Panc1 (cell line): Measurements from ENCODE around the gene CEACAM18. TPM values are rescaled to one million over a fixed set of nuclear protein-coding genes. Genes with fewer than 3 reads are reported as not detected.
"Not testable (repeated sequence)": the region's sequence is repeated elsewhere in the genome, so short reads cannot be mapped to it uniquely, and the experiment has no call there.

Source experiments
- ATAC-seq: fragments of 200-7000 bp; cut with Tn5 transposase; 2 replicates; pipeline ENCODE4 v1.9.1; 2020; ENCODE audit warnings: mild to moderate bottlenecking, moderate library complexity
- BruUV-seq: library from RNA; stranded (reverse); fragments of 400-500 nt; replicated peaks from 2 replicates; lab custom pipeline; 2021; lab: Mats Ljungman, UMichigan
- CTCF ChIA-PET: fragments of 300-600 bp; sonication (Branson Sonifier 250); formaldehyde crosslinking; loops from one replicate; lab custom pipeline; 2022; ENCODE audit warnings: antibody characterized with exemption; lab: Charles Lee
- POLR2A ChIA-PET: fragments of 300-600 bp; sonication (Branson Sonifier 250); formaldehyde crosslinking; loops from one replicate; lab custom pipeline; 2022; ENCODE audit warnings: antibody characterized with exemption; lab: Charles Lee
- DNase-seq: peaks from one replicate; pipeline ENCODE4 v3.0.0-alpha.2; 2010; ENCODE audit warnings: low read depth, low spot score
- H3K27ac ChIP-seq: 2 replicates; pipeline ENCODE4 v1.5.1; 2011; ENCODE audit warnings: mild to moderate bottlenecking, low read length, inconsistent platforms
- H3K27me3 ChIP-seq: fragments of 200-500 bp; sonication (Bioruptor generic); 2 replicates; pipeline ENCODE4 v1.6.0; 2014; ENCODE audit warnings: low read length, inconsistent platforms; ENCODE audit not compliant: control insufficient read depth, insufficient read depth
- H3K36me3 ChIP-seq: fragments of 200-500 bp; sonication (Bioruptor generic); 2 replicates; pipeline ENCODE4 v1.5.1; 2014; ENCODE audit warnings: inconsistent platforms, mild to moderate bottlenecking, low read length, moderate library complexity; ENCODE audit not compliant: control insufficient read depth, insufficient read depth
- H3K4me1 ChIP-seq: 2 replicates; pipeline ENCODE4 v1.5.1; 2011; ENCODE audit warnings: inconsistent platforms, mild to moderate bottlenecking, low read length, moderate library complexity; ENCODE audit not compliant: control insufficient read depth, insufficient read depth
- H3K4me3 ChIP-seq, 2 experiments: 2 replicates each; pipeline ENCODE4 v1.5.1; 2011 to 2012; ENCODE audit warnings: low read depth in 2 of 2, low read length in 2 of 2, mild to moderate bottlenecking in 2 of 2, inconsistent platforms in 1 of 2, moderate library complexity in 1 of 2
- H3K9me3 ChIP-seq: fragments of 200-500 bp; sonication (Bioruptor generic); 2 replicates; pipeline ENCODE4 v1.5.1; 2014; ENCODE audit warnings: low read depth, mild to moderate bottlenecking, inconsistent platforms, low read length, moderate library complexity; ENCODE audit not compliant: control insufficient read depth, insufficient read depth
- POLR2AphosphoS5 ChIP-seq: IDR thresholded peaks from 2 replicates; pipeline ENCODE4 v1.6.1; 2012; ENCODE audit warnings: mild to moderate bottlenecking, low read depth, low read length, moderate library complexity
- SIN3A ChIP-seq: IDR thresholded peaks from 2 replicates; pipeline ENCODE4 v1.6.1; 2012; ENCODE audit warnings: low read depth, mild to moderate bottlenecking, low read length, moderate library complexity, borderline replicate concordance; ENCODE audit not compliant: insufficient read depth
- TCF7L2 ChIP-seq: IDR thresholded peaks from 2 replicates; pipeline ENCODE4 v1.6.1; 2011; ENCODE audit warnings: mild to moderate bottlenecking, low read depth, low read length, inconsistent platforms
- in situ Hi-C: cut with HindIII; loops from 2 replicates; pipeline ENCODE4 v1.10.0; 2016; ENCODE audit warnings: low sequenced_read_pairs, low pct_unique_long_range_greater_than_20kb
- intact Hi-C: fragments of 100-400 bp; cut with micrococcal nuclease; formaldehyde crosslinking; loops from one replicate; pipeline ENCODE4 v1.10.0; 2022; ENCODE audit not compliant: unreplicated experiment
- total RNA-seq: library from RNA; stranded (reverse); gene quantifications from one replicate; pipeline ENCODE4 v1.2.1, GENCODE V29; 2021; ENCODE audit not compliant: unreplicated experiment
- TF ChIP-seq, protein P1 (sequence below), 2 experiments: IDR thresholded peaks; 2 replicates each; pipeline ENCODE4 v1.6.1; 2011 to 2012; ENCODE audit warnings: low read depth in 2 of 2, control low read depth in 1 of 2, low read length in 1 of 2, mild to moderate bottlenecking in 1 of 2, moderate library complexity in 1 of 2; ENCODE audit not compliant: insufficient read depth in 1 of 2
- TF ChIP-seq, protein P2 (sequence below): fragments of 450-650 bp; IDR thresholded peaks from 2 replicates; pipeline ENCODE4 v1.5.1; 2017; ENCODE audit warnings: mild to moderate bottlenecking

The CEACAM18 gene
- total RNA-seq, 1 experiment from 2014 or later = not detected

DNA sequence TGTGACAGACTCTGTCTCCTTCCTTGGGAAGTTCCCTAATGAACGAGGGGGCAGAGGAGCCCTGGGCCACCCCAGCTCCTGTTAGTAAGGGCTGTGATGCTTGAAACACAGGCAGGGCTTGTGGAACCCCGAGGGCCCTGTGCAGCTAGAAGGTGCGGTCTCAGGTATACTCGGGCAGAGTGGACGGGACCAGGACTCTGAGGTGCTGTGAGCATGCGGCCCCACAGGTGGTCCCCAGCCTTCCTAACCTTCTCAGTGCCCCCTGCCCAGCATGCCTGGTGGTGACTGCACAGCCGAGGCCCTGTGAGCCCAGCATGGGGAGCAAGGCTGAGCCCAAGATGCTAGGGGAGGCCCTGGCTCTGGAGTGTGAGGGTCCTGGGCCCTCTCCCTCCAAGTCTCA is 16.1 kb upstream of the CEACAM18 start:
- intact Hi-C loops = no loop called here
- CTCF ChIA-PET = no interaction called here
- POLR2A ChIA-PET = no interaction called here

DNA sequence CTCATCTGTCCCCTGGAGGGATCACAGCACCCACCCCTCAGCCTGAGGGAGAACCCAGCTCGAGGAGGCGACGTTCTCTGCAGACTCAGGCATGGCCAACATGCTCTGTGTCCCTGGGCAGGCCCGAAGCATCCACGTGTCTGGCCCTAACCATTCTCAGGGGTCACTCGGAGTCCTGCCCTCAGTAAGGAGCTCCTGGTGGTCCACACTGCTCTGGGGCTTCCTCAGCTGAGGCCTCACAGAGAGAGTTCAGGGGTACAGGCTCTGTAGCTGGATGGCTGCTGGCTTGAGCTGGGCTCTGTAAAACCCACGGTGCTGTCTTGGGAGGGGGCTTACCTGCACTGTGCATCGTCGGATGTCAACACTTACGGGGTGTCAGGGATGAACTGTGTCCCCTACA is 15.7 kb upstream of the CEACAM18 start:
- in situ Hi-C loops (no loop called here), intact Hi-C loops (no loop called here)
- Histone ChIP-seq H3K27ac (no peak overlapping the region), H3K36me3 (no peaks in the 10 kb centered on the region), H3K4me1 (no peaks in the 10 kb centered on the region), H3K4me3 (no peak overlapping the region), H3K27me3 (peaks cover 5% of the 10 kb centered on the region; the same call in 1 of the 2 replicates), H3K9me3 (no peaks in the 10 kb centered on the region)
- TF ChIP-seq, protein P1, sequence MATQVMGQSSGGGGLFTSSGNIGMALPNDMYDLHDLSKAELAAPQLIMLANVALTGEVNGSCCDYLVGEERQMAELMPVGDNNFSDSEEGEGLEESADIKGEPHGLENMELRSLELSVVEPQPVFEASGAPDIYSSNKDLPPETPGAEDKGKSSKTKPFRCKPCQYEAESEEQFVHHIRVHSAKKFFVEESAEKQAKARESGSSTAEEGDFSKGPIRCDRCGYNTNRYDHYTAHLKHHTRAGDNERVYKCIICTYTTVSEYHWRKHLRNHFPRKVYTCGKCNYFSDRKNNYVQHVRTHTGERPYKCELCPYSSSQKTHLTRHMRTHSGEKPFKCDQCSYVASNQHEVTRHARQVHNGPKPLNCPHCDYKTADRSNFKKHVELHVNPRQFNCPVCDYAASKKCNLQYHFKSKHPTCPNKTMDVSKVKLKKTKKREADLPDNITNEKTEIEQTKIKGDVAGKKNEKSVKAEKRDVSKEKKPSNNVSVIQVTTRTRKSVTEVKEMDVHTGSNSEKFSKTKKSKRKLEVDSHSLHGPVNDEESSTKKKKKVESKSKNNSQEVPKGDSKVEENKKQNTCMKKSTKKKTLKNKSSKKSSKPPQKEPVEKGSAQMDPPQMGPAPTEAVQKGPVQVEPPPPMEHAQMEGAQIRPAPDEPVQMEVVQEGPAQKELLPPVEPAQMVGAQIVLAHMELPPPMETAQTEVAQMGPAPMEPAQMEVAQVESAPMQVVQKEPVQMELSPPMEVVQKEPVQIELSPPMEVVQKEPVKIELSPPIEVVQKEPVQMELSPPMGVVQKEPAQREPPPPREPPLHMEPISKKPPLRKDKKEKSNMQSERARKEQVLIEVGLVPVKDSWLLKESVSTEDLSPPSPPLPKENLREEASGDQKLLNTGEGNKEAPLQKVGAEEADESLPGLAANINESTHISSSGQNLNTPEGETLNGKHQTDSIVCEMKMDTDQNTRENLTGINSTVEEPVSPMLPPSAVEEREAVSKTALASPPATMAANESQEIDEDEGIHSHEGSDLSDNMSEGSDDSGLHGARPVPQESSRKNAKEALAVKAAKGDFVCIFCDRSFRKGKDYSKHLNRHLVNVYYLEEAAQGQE (IDR thresholded peaks at IDR 0.05; ENCODE audit: insufficient read depth in 1 of 2, low read depth in 2 of 2, low read length in 1 of 2) = no peak
- TF ChIP-seq POLR2AphosphoS5 (no peak), TCF7L2 (no peak), SIN3A (no peak)
- TF ChIP-seq, protein P2, sequence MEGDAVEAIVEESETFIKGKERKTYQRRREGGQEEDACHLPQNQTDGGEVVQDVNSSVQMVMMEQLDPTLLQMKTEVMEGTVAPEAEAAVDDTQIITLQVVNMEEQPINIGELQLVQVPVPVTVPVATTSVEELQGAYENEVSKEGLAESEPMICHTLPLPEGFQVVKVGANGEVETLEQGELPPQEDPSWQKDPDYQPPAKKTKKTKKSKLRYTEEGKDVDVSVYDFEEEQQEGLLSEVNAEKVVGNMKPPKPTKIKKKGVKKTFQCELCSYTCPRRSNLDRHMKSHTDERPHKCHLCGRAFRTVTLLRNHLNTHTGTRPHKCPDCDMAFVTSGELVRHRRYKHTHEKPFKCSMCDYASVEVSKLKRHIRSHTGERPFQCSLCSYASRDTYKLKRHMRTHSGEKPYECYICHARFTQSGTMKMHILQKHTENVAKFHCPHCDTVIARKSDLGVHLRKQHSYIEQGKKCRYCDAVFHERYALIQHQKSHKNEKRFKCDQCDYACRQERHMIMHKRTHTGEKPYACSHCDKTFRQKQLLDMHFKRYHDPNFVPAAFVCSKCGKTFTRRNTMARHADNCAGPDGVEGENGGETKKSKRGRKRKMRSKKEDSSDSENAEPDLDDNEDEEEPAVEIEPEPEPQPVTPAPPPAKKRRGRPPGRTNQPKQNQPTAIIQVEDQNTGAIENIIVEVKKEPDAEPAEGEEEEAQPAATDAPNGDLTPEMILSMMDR = no peak
- CTCF ChIA-PET = no interaction called here
- no TSS peak for BruUV-seq
- ATAC-seq = no peak
- POLR2A ChIA-PET = no interaction called here
- DNase-seq = no peak

More for the DNA sequence above, 16.1 kb upstream of the CEACAM18 start:
- TF ChIP-seq, protein P1 (IDR thresholded peaks at IDR 0.05; ENCODE audit: insufficient read depth in 1 of 2, low read depth in 2 of 2, low read length in 1 of 2) = no peak
- TF ChIP-seq TCF7L2 (no peak), SIN3A (no peak), POLR2AphosphoS5 (no peak)
- TF ChIP-seq, protein P2 = no peak
- H3K4me3 ChIP-seq = no peak overlapping the region
- BruUV-seq = no TSS peak
- no peaks in the 10 kb centered on the region for H3K9me3 ChIP-seq
- H3K27ac ChIP-seq = no peak overlapping the region
- no peaks in the 10 kb centered on the region for H3K36me3 ChIP-seq
- in situ Hi-C loops = no loop called here
- peaks cover 5% of the 10 kb centered on the region; the same call in 1 of the 2 replicates for H3K27me3 ChIP-seq
- DNase-seq (no peak), ATAC-seq (no peak)
- no peaks in the 10 kb centered on the region for H3K4me1 ChIP-seq

DNA sequence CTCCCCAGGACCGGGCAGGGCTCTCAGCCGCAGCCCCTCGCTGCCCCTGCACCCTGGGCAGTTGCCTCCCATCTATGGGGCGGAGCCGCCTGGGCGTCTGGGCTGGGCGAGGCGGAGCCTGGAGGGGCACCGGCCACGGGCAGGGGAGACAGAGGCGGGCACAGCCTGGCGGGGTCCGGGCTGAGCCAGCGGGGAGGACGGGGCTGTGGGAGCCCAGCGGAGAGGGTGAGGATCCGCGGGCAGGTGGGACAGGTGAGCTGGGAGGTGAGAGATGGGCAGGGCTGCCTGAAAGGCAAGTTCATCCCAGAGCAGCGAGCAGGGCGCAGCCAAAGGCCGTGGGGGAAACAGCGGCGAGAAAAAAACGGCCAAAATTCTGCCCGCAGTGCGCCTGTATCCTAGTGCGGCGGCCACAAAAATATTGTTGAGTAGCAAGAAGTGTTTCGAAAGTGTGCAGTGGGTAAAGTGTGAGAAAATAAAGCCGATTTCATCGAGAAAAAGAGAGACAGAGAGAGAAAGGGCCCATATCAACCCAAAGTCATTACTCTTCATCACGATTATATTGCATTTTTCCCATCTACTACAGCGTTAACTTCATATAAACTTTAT is 14.3 kb upstream of the CEACAM18 start:
- in situ Hi-C loops, H3K4me1 ChIP-seq, CTCF ChIA-PET: not testable (repeated sequence)

More for the DNA sequence above, 14.3 kb upstream of the CEACAM18 start:
- intact Hi-C loops, ATAC-seq, H3K27ac ChIP-seq, H3K27me3 ChIP-seq, POLR2A ChIA-PET, DNase-seq, H3K9me3 ChIP-seq, H3K36me3 ChIP-seq, BruUV-seq, H3K4me3 ChIP-seq: not testable (repeated sequence)
